Esophagus muscularis mucosa (tissue), 4 donors: ENCODE data around the gene MAPK7. TPM values are rescaled to one million over a fixed set of nuclear protein-coding genes. Genes with fewer than 3 reads are reported as not detected.

Experiments
- DNase-seq: peaks from one replicate; pipeline ENCODE4 v3.0.0-alpha.2; 2017; ENCODE audit errors: extremely low spot score
- H3K27ac ChIP-seq, 4 donors: fragments of 200-600 bp; sonication (generic); replicated peaks in 1 of 4; 1 replicate in 3 of 4; 2 replicates in 1 of 4; pipeline ENCODE4 v1.5.1; 2016 to 2019; ENCODE audit warnings: mild to moderate bottlenecking in 1 of 4
- H3K27me3 ChIP-seq, 4 donors: fragments of 200-600 bp; sonication (generic); one replicate each; pipeline versions ENCODE4 v1.5.1 to v1.6.0; 2016 to 2019
- H3K36me3 ChIP-seq, 4 donors: fragments of 200-600 bp; sonication (generic); one replicate each; pipeline ENCODE4 v1.5.1; 2016 to 2019
- H3K4me1 ChIP-seq, 4 donors: fragments of 200-600 bp; sonication (generic); one replicate each; pipeline ENCODE4 v1.5.1; 2016 to 2019
- H3K4me3 ChIP-seq, 4 donors: fragments of 200-600 bp; sonication (generic); 1 replicate in 2 of 4; 2 replicates in 2 of 4; pipeline ENCODE4 v1.5.1; 2016 to 2019; ENCODE audit warnings: mild to moderate bottlenecking in 4 of 4, moderate library complexity in 1 of 4
- H3K9me3 ChIP-seq, 4 donors: fragments of 200-600 bp; sonication (generic); 1 replicate in 3 of 4; 2 replicates in 1 of 4; pipeline ENCODE4 v1.5.1; 2016 to 2019
- EP300 ChIP-seq: sonication (generic); formaldehyde crosslinking; IDR thresholded peaks from one replicate; pipeline ENCODE4 v1.6.1; 2017; ENCODE audit warnings: antibody characterized with exemption
- POLR2A ChIP-seq: fragments of 450-650 bp; IDR thresholded peaks from one replicate; pipeline ENCODE4 v1.6.1; 2017; ENCODE audit warnings: antibody characterized with exemption, moderate library complexity, mild to moderate bottlenecking, low read depth
- POLR2AphosphoS5 ChIP-seq, 2 donors: sonication (generic); formaldehyde crosslinking; IDR thresholded peaks; one replicate each; pipeline ENCODE4 v1.6.1; 2017; ENCODE audit warnings: antibody characterized with exemption in 2 of 2
- WGBS: methylation state at CpG from one replicate; pipeline ENCODE4 v1.1.5; 2018; 5-methylcytosine and 5-hydroxymethylcytosine counted together
- intact Hi-C: fragments of 100-400 bp; cut with DNase I; formaldehyde crosslinking; loops from one replicate; pipeline ENCODE4 v1.15.1; 2023
- total RNA-seq, 4 donors: library from RNA; depleted of rRNA; stranded (reverse); fragments of >200 nt; gene quantifications; one replicate each; pipeline versions ENCODE4 v1.1.0 to v1.2.1, GENCODE V29; 2016
- TF ChIP-seq, protein P1 (sequence below), 3 experiments: fragments of 200-600 bp in 2 of 3; fragments of 450-650 bp in 1 of 3; sonication (generic) in 2 of 3; IDR thresholded peaks; one replicate each; pipeline ENCODE4 v1.5.1; 2017 to 2019; ENCODE audit warnings: antibody characterized with exemption in 3 of 3, mild to moderate bottlenecking in 2 of 3, moderate library complexity in 1 of 3

The MAPK7 gene
- total RNA-seq, 4 donors from 2014 or later = 26.3 to 41.4 (median 33.2) TPM

DNA sequence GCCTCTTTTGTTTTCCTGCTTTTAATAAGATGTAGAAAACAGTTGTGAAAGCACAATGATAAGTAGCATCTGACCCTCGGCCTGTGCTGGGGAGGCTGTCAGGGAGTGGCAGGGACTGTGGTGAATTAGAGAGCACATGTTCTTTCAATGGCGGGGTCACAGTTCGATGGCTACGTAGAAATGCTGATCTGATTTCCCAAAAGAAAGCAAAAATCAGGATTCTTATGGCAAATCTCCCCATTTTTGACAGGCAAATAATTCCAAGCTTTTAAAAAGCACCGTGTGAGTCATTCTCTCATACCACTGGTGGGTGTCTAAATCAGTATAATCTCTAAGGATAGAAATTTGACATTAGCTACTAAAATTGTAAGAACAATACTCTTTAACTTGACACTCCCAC is 4.2 kb upstream of the MAPK7 start:
- no peak overlapping the region for H3K27ac ChIP-seq
- intact Hi-C loops = no loop called here
- H3K9me3 ChIP-seq = no peaks in the 10 kb centered on the region
- no peaks in the 10 kb centered on the region for H3K36me3 ChIP-seq
- no peak for DNase-seq
- no peak for TF ChIP-seq POLR2A
- TF ChIP-seq POLR2AphosphoS5 (IDR thresholded peaks at IDR 0.05) = no peak
- TF ChIP-seq, protein P1, sequence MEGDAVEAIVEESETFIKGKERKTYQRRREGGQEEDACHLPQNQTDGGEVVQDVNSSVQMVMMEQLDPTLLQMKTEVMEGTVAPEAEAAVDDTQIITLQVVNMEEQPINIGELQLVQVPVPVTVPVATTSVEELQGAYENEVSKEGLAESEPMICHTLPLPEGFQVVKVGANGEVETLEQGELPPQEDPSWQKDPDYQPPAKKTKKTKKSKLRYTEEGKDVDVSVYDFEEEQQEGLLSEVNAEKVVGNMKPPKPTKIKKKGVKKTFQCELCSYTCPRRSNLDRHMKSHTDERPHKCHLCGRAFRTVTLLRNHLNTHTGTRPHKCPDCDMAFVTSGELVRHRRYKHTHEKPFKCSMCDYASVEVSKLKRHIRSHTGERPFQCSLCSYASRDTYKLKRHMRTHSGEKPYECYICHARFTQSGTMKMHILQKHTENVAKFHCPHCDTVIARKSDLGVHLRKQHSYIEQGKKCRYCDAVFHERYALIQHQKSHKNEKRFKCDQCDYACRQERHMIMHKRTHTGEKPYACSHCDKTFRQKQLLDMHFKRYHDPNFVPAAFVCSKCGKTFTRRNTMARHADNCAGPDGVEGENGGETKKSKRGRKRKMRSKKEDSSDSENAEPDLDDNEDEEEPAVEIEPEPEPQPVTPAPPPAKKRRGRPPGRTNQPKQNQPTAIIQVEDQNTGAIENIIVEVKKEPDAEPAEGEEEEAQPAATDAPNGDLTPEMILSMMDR (IDR thresholded peaks at IDR 0.05) = no peak
- no peak for TF ChIP-seq EP300
- peaks cover 28 to 36% (median 31%) of the 10 kb centered on the region in 4 donors for H3K4me1 ChIP-seq
- H3K27me3 ChIP-seq = no peaks in the 10 kb centered on the region
- WGBS = 88% methylated on average over 5 of the region's 5 CpGs
- no peak overlapping the region for H3K4me3 ChIP-seq

DNA sequence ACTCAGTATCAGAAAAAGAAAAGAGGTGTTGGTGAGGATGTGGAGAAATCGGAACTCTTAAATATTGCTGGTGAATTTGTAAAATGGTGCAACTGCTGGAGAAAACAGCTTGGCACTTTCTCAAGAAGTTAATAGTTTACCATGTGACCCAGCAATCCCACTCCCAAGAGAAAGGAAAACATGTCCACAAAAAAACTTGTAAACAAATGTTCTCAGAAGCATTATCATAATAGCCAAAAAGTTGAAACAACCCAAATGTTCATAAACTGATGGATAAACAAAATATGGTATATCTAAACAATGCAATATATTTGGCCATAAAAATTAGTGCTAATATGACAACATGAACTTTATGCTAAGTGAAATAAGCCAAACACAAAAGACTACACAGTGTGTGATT is 2.6 kb upstream of the MAPK7 start:
- no peaks in the 10 kb centered on the region for H3K9me3 ChIP-seq
- intact Hi-C loops = loop anchor here (5.0 kb wide), 1 partner anchor 272 kb away; the partner anchor contains the start of gene ALDH3A2
- WGBS = 88% methylated on average over 1 of the region's 1 CpG
- peaks cover 7 to 13% (median 12%) of the 10 kb centered on the region in 4 donors for H3K36me3 ChIP-seq
- no peak for DNase-seq
- TF ChIP-seq POLR2AphosphoS5 (IDR thresholded peaks at IDR 0.05) (no peak), EP300 (no peak), POLR2A (no peak)
- TF ChIP-seq, protein P1 (IDR thresholded peaks at IDR 0.05) = no peak
- H3K4me3 ChIP-seq = no peak overlapping the region
- H3K4me1 ChIP-seq = peaks cover 30 to 39% (median 34%) of the 10 kb centered on the region in 4 donors
- H3K27ac ChIP-seq = no peak overlapping the region
- H3K27me3 ChIP-seq = no peaks in the 10 kb centered on the region

DNA sequence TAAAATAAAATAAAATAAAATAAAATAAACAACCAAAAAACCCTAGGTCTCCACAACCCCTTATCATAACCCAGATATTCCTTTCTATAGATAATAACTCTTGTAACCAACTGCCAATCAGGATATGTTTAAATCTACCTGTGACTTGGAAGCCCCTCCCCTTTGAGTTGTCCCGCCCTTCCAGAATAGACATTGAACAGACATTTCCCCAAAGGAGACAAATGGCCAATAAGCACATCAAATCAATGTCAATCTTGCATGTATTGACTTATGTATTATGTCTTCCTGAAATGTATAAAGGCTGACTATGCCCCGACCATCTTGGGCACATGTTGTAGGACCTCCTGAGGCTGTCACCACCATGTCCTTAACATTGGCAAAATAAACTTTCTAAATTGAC is 1.5 kb upstream of the MAPK7 start:
- Histone ChIP-seq H3K4me3 (peak overlapping the region; percentile 72 to 92 (median 90)), H3K36me3 (peaks cover 18 to 24% (median 23%) of the 10 kb centered on the region in 4 donors), H3K27ac (peak overlapping the region; percentile 91 to 97 (median 94)), H3K9me3 (no peaks in the 10 kb centered on the region), H3K4me1 (peaks cover 22 to 46% (median 41%) of the 10 kb centered on the region in 4 donors), H3K27me3 (no peaks in the 10 kb centered on the region)
- no peak for DNase-seq
- 50% methylated on average over 2 of the region's 2 CpGs for WGBS
- intact Hi-C loops = loop anchor here (5.0 kb wide), 1 partner anchor 270 kb away; the partner anchor contains the start of gene ALDH3A2
- TF ChIP-seq, protein P1 (IDR thresholded peaks at IDR 0.05) = no peak
- TF ChIP-seq POLR2AphosphoS5 (IDR thresholded peaks at IDR 0.05) (no peak), POLR2A (no peak), EP300 (no peak)

DNA sequence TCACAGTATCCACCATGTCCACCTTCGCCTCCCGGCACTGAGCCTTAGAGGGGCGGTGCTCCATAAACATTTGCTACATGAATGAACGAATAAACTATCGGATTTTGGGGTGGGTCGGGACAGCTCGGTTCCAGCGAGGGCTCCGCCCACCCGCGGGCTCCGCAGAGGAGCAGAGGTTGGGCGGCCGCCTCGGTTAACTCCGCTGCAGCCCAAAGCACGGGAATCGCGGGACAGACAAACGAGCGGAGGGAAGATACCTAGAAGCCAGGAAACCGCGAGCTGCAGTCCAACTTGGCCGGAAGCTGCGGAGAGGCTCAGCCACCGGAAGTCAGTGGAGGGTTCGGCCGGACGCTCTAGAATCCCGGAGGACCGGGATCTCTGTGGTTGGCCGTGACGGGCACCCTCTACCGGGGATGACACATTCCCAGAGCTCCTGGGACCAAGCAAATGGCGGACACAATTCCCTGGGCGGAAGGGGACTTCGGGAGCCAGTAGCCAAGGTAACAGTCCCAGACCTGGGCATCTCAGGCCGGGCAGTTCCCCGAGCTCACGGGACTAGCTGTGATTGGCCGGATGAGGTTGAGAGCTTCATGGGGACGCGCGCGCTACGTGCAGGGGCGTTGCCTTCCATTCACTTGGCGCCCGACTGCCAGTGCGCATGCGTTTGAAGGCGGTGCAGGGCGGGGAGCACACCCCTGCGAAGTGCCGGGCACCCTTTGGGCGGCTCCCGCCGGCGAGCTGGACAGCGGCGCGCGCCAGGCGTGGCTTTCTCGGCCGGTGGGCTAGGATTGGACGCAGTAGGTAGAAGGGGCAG is 489 bp upstream of the MAPK7 start:
- peak overlapping the region; percentile 72 to 92 (median 90) for H3K4me3 ChIP-seq
- no peaks in the 10 kb centered on the region for H3K9me3 ChIP-seq
- peaks cover 22 to 56% (median 51%) of the 10 kb centered on the region in 4 donors for H3K4me1 ChIP-seq
- DNase-seq = peak; percentile 99
- H3K36me3 ChIP-seq = peaks cover 28 to 34% (median 33%) of the 10 kb centered on the region in 4 donors
- no peaks in the 10 kb centered on the region for H3K27me3 ChIP-seq
- peak overlapping the region; percentile 91 to 97 (median 94) for H3K27ac ChIP-seq
- TF ChIP-seq POLR2A (peak; percentile 25), POLR2AphosphoS5 (IDR thresholded peaks at IDR 0.05) (peak; percentile 95 to 96), EP300 (no peak)
- TF ChIP-seq, protein P1 (IDR thresholded peaks at IDR 0.05) = peak in 2 of 3 experiments; percentile 6 to 12
- 0% methylated on average over 36 of the region's 67 CpGs for WGBS
- intact Hi-C loops = loop anchor here (5.0 kb wide), 1 partner anchor 269 kb away; the partner anchor contains the start of gene ALDH3A2
